PC-3 (cell line): ENCODE results near the gene MAST4. TPM values are rescaled to one million over a fixed set of nuclear protein-coding genes. Genes with fewer than 3 reads are reported as not detected.

Experiments used
- ATAC-seq: fragments of 200-7000 bp; cut with Tn5 transposase; 2 replicates; pipeline ENCODE4 v1.9.1; 2020; ENCODE audit warnings: mild to moderate bottlenecking, moderate library complexity
- BruUV-seq: library from RNA; stranded (reverse); fragments of 400-500 nt; replicated peaks from 2 replicates; lab custom pipeline; 2021; lab: Mats Ljungman, UMichigan
- CTCF ChIA-PET: fragments of 300-600 bp; sonication (Branson Sonifier 250); formaldehyde crosslinking; loops from one replicate; lab custom pipeline; 2022; ENCODE audit warnings: antibody characterized with exemption; lab: Charles Lee
- POLR2A ChIA-PET: fragments of 300-600 bp; sonication (Branson Sonifier 250); formaldehyde crosslinking; loops from one replicate; lab custom pipeline; 2022; ENCODE audit warnings: antibody characterized with exemption; ENCODE audit not compliant: unreplicated experiment; lab: Charles Lee
- DNase-seq: peaks from one replicate; pipeline ENCODE4 v3.0.0-alpha.2; 2015
- H2AFZ ChIP-seq: fragments of 300-600 bp; sonication (generic); 2 replicates; pipeline ENCODE4 v1.6.0; 2016; ENCODE audit warnings: antibody characterized with exemption, low read length
- H3F3A ChIP-seq: fragments of 300-600 bp; sonication (generic); one replicate; pipeline ENCODE4 v1.6.0; 2017; ENCODE audit warnings: antibody characterized with exemption, low read length, control low read depth, mild to moderate bottlenecking; ENCODE audit not compliant: unreplicated experiment
- H3K27ac ChIP-seq: fragments of 300-600 bp; sonication (generic); 2 replicates; pipeline ENCODE4 v1.5.1; 2016; ENCODE audit warnings: mild to moderate bottlenecking, low read length
- H3K27me3 ChIP-seq: fragments of 300-600 bp; sonication (generic); 2 replicates; pipeline ENCODE4 v1.6.1; 2016; ENCODE audit warnings: low read length, mixed read lengths
- H3K36me3 ChIP-seq: fragments of 300-600 bp; sonication (generic); 2 replicates; pipeline ENCODE4 v1.6.1; 2016; ENCODE audit warnings: low read depth, mixed run types, low read length, mixed read lengths
- H3K4me1 ChIP-seq: fragments of 300-600 bp; sonication (generic); 2 replicates; pipeline ENCODE4 v1.5.1; 2016; ENCODE audit warnings: low read length; ENCODE audit not compliant: insufficient read depth
- H3K4me2 ChIP-seq: fragments of 300-600 bp; sonication (generic); 2 replicates; pipeline ENCODE4 v1.6.0; 2016; ENCODE audit warnings: low read length
- H3K4me3 ChIP-seq: fragments of 300-600 bp; sonication (generic); 2 replicates; pipeline ENCODE4 v1.5.1; 2016; ENCODE audit warnings: mild to moderate bottlenecking, low read length, mixed read lengths
- H3K79me2 ChIP-seq: fragments of 300-600 bp; sonication (generic); 2 replicates; pipeline ENCODE4 v1.6.1; 2017; ENCODE audit warnings: low read length, mixed read lengths
- H3K9ac ChIP-seq: fragments of 300-600 bp; sonication (generic); 2 replicates; pipeline ENCODE4 v1.6.0; 2016; ENCODE audit warnings: mild to moderate bottlenecking, low read length
- H3K9me2 ChIP-seq: fragments of 300-600 bp; sonication (generic); replicated peaks from 2 replicates; pipeline ENCODE4 v1.6.1; 2016; ENCODE audit warnings: mixed run types, low read length, mixed read lengths
- H3K9me3 ChIP-seq: fragments of 300-600 bp; sonication (generic); 2 replicates; pipeline ENCODE4 v1.6.1; 2016; ENCODE audit warnings: low read length, mixed read lengths
- H4K20me1 ChIP-seq: fragments of 300-600 bp; sonication (generic); 2 replicates; pipeline ENCODE4 v1.6.1; 2016; ENCODE audit warnings: low read length, mixed read lengths
- CTCF ChIP-seq: fragments of 300-600 bp; sonication (generic); conservative IDR thresholded peaks from 2 replicates; pipeline ENCODE4 v1.5.1; 2017; ENCODE audit warnings: antibody characterized with exemption, low read depth, mild to moderate bottlenecking, low read length
- EZH2 ChIP-seq: fragments of 300-600 bp; sonication (generic); IDR thresholded peaks from one replicate; pipeline ENCODE4 v1.6.1; 2017; ENCODE audit warnings: antibody characterized with exemption, mild to moderate bottlenecking, low read length; ENCODE audit not compliant: unreplicated experiment
- EZH2phosphoT487 ChIP-seq: fragments of 300-600 bp; sonication (generic); IDR thresholded peaks from 2 replicates; pipeline ENCODE4 v1.6.1; 2018; ENCODE audit warnings: mild to moderate bottlenecking, antibody characterized with exemption, low read length, borderline replicate concordance
- intact Hi-C: fragments of 100-400 bp; cut with micrococcal nuclease; formaldehyde crosslinking; loops from 2 replicates; pipeline ENCODE4 v1.9.0; 2023
- total RNA-seq: library from RNA; depleted of rRNA; stranded (reverse); fragments of >200 nt; gene quantifications from 2 replicates; pipeline ENCODE4 v1.2.3, GENCODE V29; 2014

Gene MAST4
- total RNA-seq, 1 experiment from 2014 or later, result 7.9 TPM

- Histone ChIP-seq H3K4me3 (no peak overlapping the region), H4K20me1 (no peaks in the 10 kb centered on the region), H3K27ac (no peak overlapping the region), H3K4me1 (no peaks in the 10 kb centered on the region), H3K36me3 (no peaks in the 10 kb centered on the region), H3K9me3 (no peaks in the 10 kb centered on the region), H3K79me2 (no peaks in the 10 kb centered on the region), H3K4me2 (no peak overlapping the region), H2AFZ (no peak overlapping the region), H3K27me3 (no peaks in the 10 kb centered on the region), H3K9me2 (no peaks in the 10 kb centered on the region), H3K9ac (no peak overlapping the region), H3F3A (no peaks in the 10 kb centered on the region)
- BruUV-seq, result no TSS peak
- DNase-seq (no peak), ATAC-seq (no peak)
- POLR2A ChIA-PET, result no interaction called here
- TF ChIP-seq CTCF (no peak), EZH2 (no peak)
- intact Hi-C loops, result no loop called here
- CTCF ChIA-PET, result no interaction called here
Measured at GRCh38 chr5:66608501-66608900, 12.3 kb downstream of the MAST4 start.

- Histone ChIP-seq H3K4me1 (no peaks in the 10 kb centered on the region), H3K9me2 (no peaks in the 10 kb centered on the region), H4K20me1 (no peaks in the 10 kb centered on the region), H3K4me3 (no peak overlapping the region), H3K79me2 (no peaks in the 10 kb centered on the region), H3K36me3 (no peaks in the 10 kb centered on the region), H3K9me3 (no peaks in the 10 kb centered on the region), H2AFZ (no peak overlapping the region), H3K4me2 (no peak overlapping the region), H3K9ac (no peak overlapping the region), H3K27me3 (no peaks in the 10 kb centered on the region), H3F3A (no peaks in the 10 kb centered on the region), H3K27ac (no peak overlapping the region)
- CTCF ChIA-PET, result no interaction called here
- POLR2A ChIA-PET, result no interaction called here
- ATAC-seq, result no peak
- TF ChIP-seq EZH2, result no peak
- no TSS peak for BruUV-seq
- no peak for DNase-seq
- intact Hi-C loops, result no loop called here
Measured at GRCh38 chr5:66609615-66610014, 13.4 kb downstream of the MAST4 start.

- Histone ChIP-seq H3K79me2 (no peaks in the 10 kb centered on the region), H3K27ac (no peak overlapping the region), H3K9ac (no peak overlapping the region), H3K27me3 (no peaks in the 10 kb centered on the region), H3K36me3 (no peaks in the 10 kb centered on the region), H2AFZ (no peak overlapping the region), H3F3A (no peaks in the 10 kb centered on the region), H3K9me2 (no peaks in the 10 kb centered on the region), H3K4me3 (no peak overlapping the region), H3K4me2 (no peak overlapping the region), H4K20me1 (no peaks in the 10 kb centered on the region), H3K9me3 (no peaks in the 10 kb centered on the region), H3K4me1 (no peaks in the 10 kb centered on the region)
- ATAC-seq, result no peak
- intact Hi-C loops, result no loop called here
- ChIA-PET CTCF (no interaction called here), POLR2A (no interaction called here)
- DNase-seq, result no peak
- no TSS peak for BruUV-seq
- TF ChIP-seq CTCF (no peak), EZH2 (no peak), EZH2phosphoT487 (no peak)
Measured at GRCh38 chr5:66612226-66612625, 16.0 kb downstream of the MAST4 start.
